Endothelial cell of umbilical vein (primary cell): ENCODE measurements around the gene MINDY3. TPM values are rescaled to one million over a fixed set of nuclear protein-coding genes. Genes with fewer than 3 reads are reported as not detected.

ENCODE experiments used
- BruUV-seq: library from RNA; stranded (reverse); fragments of 400-500 nt; replicated peaks from 2 replicates; lab custom pipeline; 2021; lab: Mats Ljungman, UMichigan
- CTCF ChIA-PET: fragments of 300-600, 350-600 bp; sonication (Branson Sonifier 250); formaldehyde crosslinking; loops from one replicate; lab custom pipeline; 2021; ENCODE audit warnings: antibody characterized with exemption, inconsistent platforms; lab: Charles Lee
- POLR2A ChIA-PET: fragments of 300-600, 350-600 bp; sonication (Branson Sonifier 250); formaldehyde crosslinking; loops from one replicate; lab custom pipeline; 2021; ENCODE audit warnings: antibody characterized with exemption, inconsistent platforms; lab: Charles Lee
- DNase-seq: peaks from one replicate; pipeline ENCODE4 v3.0.0-alpha.2; 2011; ENCODE audit warnings: low read depth, low spot score
- FAIRE-seq: peaks from 2 replicates; lab custom pipeline; 2011; peaks lifted over from hg19 to GRCh38; lab: Jason Lieb, UNC
- H2AFZ ChIP-seq: 2 replicates; pipeline ENCODE4 v1.6.0; 2012; ENCODE audit warnings: low read depth, low read length, control low read depth, inconsistent platforms
- H3K27ac ChIP-seq: 2 replicates; pipeline ENCODE4 v1.5.1; 2011; ENCODE audit warnings: low read depth, mild to moderate bottlenecking, control low read depth, low read length, moderate library complexity; ENCODE audit not compliant: insufficient read depth
- H3K27me3 ChIP-seq, 2 experiments: 2 replicates each; pipeline versions ENCODE4 v1.6.0 to v1.6.1; 2011; ENCODE audit warnings: low read length in 2 of 2, mixed read lengths in 1 of 2; ENCODE audit not compliant: control insufficient read depth in 2 of 2, insufficient read depth in 2 of 2
- H3K36me3 ChIP-seq, 2 experiments: 2 replicates in 1 of 2; 3 replicates in 1 of 2; pipeline ENCODE4 v1.5.1; 2011; ENCODE audit warnings: low read length in 2 of 2, mild to moderate bottlenecking in 1 of 2, moderate library complexity in 1 of 2; ENCODE audit not compliant: control insufficient read depth in 2 of 2, insufficient read depth in 2 of 2; ENCODE audit errors: extremely low read depth in 1 of 2
- H3K4me1 ChIP-seq: 3 replicates; pipeline ENCODE4 v1.5.1; 2011; ENCODE audit warnings: mild to moderate bottlenecking, low read length; ENCODE audit not compliant: control insufficient read depth, insufficient read depth; ENCODE audit errors: extremely low read depth
- H3K4me2 ChIP-seq: 2 replicates; pipeline ENCODE4 v1.6.1; 2011; ENCODE audit warnings: low read length, control low read depth, mixed read lengths; ENCODE audit not compliant: insufficient read depth
- H3K4me3 ChIP-seq, 3 experiments: fragments of 200-600 bp in 1 of 3; sonication (generic), shearing (Covaris generic) in 1 of 3; replicated peaks in 1 of 3; 2 replicates each; pipeline ENCODE4 v1.5.1; 2011 to 2016; ENCODE audit warnings: control low read depth in 3 of 3, low read length in 3 of 3, mild to moderate bottlenecking in 2 of 3, inconsistent platforms in 1 of 3, low read depth in 1 of 3, moderate library complexity in 1 of 3; ENCODE audit not compliant: insufficient read depth in 1 of 3
- H3K79me2 ChIP-seq: 2 replicates; pipeline ENCODE4 v1.6.0; 2012; ENCODE audit warnings: low read length, inconsistent platforms; ENCODE audit not compliant: control insufficient read depth, insufficient read depth
- H3K9ac ChIP-seq: replicated peaks from 2 replicates; pipeline ENCODE3; 2011; ENCODE audit warnings: low read length, control low read depth; ENCODE audit not compliant: insufficient read depth; ENCODE audit errors: extremely low read depth
- H3K9me1 ChIP-seq: replicated peaks from 3 replicates; pipeline ENCODE4 v1.6.0; 2011; ENCODE audit warnings: mild to moderate bottlenecking, low read length; ENCODE audit not compliant: control insufficient read depth, insufficient read depth; ENCODE audit errors: extremely low read depth
- H3K9me3 ChIP-seq: replicated peaks from 2 replicates; pipeline ENCODE4 v1.5.1; 2012; ENCODE audit warnings: low read length, inconsistent platforms; ENCODE audit not compliant: control insufficient read depth, insufficient read depth
- H4K20me1 ChIP-seq: replicated peaks from 2 replicates; pipeline ENCODE3; 2011; ENCODE audit warnings: mild to moderate bottlenecking, low read length; ENCODE audit not compliant: control insufficient read depth, insufficient read depth; ENCODE audit errors: extremely low read depth
- EZH2 ChIP-seq: IDR thresholded peaks from 2 replicates; pipeline ENCODE4 v1.6.1; 2012; ENCODE audit warnings: borderline replicate concordance, low read depth, mild to moderate bottlenecking, moderate library complexity, low read length, inconsistent platforms; ENCODE audit not compliant: severe bottlenecking
- FOS ChIP-seq: IDR thresholded peaks from 2 replicates; pipeline ENCODE4 v1.6.1; 2011; ENCODE audit warnings: mild to moderate bottlenecking, low read length, moderate library complexity, borderline replicate concordance; ENCODE audit not compliant: insufficient read depth
- GATA2 ChIP-seq: IDR thresholded peaks from 2 replicates; pipeline ENCODE4 v1.7.0; 2011; ENCODE audit warnings: low read depth, mild to moderate bottlenecking, moderate library complexity, mixed read lengths, low read length; ENCODE audit not compliant: insufficient read length, insufficient read depth
- JUN ChIP-seq: IDR thresholded peaks from 2 replicates; pipeline ENCODE4 v1.6.1; 2011; ENCODE audit warnings: borderline replicate concordance, low read depth; ENCODE audit not compliant: insufficient read length, insufficient read depth
- MAX ChIP-seq: IDR thresholded peaks from 2 replicates; pipeline ENCODE4 v1.6.1; 2011; ENCODE audit not compliant: insufficient read depth, insufficient read length
- MYC ChIP-seq: IDR thresholded peaks from one replicate; pipeline ENCODE4 v1.6.1; 2011; ENCODE audit warnings: mild to moderate bottlenecking, low read depth, low read length
- POLR2A ChIP-seq: IDR thresholded peaks from 2 replicates; pipeline ENCODE4 v1.6.1; 2012; ENCODE audit warnings: low read depth, mild to moderate bottlenecking, control low read depth, low read length
- POLR2AphosphoS5 ChIP-seq: IDR thresholded peaks from 2 replicates; pipeline ENCODE4 v1.6.1; 2012; ENCODE audit warnings: low read depth, mild to moderate bottlenecking, control low read depth, low read length, moderate library complexity; ENCODE audit not compliant: insufficient read depth
- dilution Hi-C: fragments of 300-500 bp; cut with MboI; formaldehyde crosslinking; loops from one replicate; pipeline ENCODE4 v1.15.0; 2019; ENCODE audit warnings: low sequenced_read_pairs; ENCODE audit not compliant: extremely low pct_ligation_motif_present
- intact Hi-C: fragments of 100-400 bp; cut with micrococcal nuclease; formaldehyde crosslinking; loops from one replicate; pipeline ENCODE4 v1.10.0; 2022
- polyA plus RNA-seq, 4 experiments: library from polyadenylated mRNA; depleted of rRNA in 3 of 4; stranded (reverse) in 3 of 4; unstranded in 1 of 4; fragments of >200 nt; gene quantifications; 2 replicates each; pipeline versions ENCODE4 v1.2.1 to v1.2.3, GENCODE V29; 2011 to 2012; ENCODE audit warnings: missing spikeins in 1 of 4
- total RNA-seq: library from RNA; stranded (reverse); gene quantifications from 2 replicates; pipeline ENCODE4 v1.2.3, GENCODE V29; 2021
- TF ChIP-seq, protein P1 (sequence below), 2 donors: IDR thresholded peaks; 1 replicate in 1 of 2; 2 replicates in 1 of 2; pipeline ENCODE4 v1.5.1; 2011; ENCODE audit warnings: low read length in 2 of 2, mild to moderate bottlenecking in 2 of 2, moderate library complexity in 2 of 2, control low read depth in 1 of 2, inconsistent platforms in 1 of 2, low read depth in 1 of 2; ENCODE audit not compliant: insufficient read depth in 1 of 2; ENCODE audit errors: extremely low read depth in 1 of 2

The MINDY3 gene
- total and polyA plus RNA-seq, 2 donors (not counting 3 experiments of a cell fraction or from before 2014, with no cell fraction given) = 7.5 to 20.2 TPM

DNA sequence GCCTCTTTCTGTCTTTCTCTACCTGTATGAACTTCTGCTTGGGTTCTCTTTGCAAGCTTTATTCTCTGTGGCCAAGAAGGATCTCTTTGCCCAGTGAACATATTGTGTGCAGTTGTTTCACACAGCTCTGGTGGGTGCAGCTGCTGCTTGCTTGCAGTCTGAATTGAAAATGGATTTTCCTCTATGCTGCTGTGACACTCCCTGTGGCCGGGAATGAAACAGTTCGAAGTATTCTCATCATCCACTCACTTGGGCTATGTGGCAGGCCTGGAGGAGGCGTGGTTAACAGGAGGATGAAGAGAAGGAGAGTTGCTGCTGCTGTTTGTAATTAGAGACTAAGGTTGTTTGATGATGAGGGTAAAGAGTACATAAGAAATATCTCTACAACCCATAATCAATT, 112.2 kb downstream of the MINDY3 start:
- no peaks in the 10 kb centered on the region for H3K36me3 ChIP-seq
- ChIA-PET CTCF (interaction anchor here (1.8 kb wide), 1 partner anchor 163 kb away, joined by 4 read pairs; no protein-coding TSS in a partner anchor), POLR2A (no interaction called here)
- intact Hi-C loops (no loop called here), dilution Hi-C loops (no loop called here)
- no peak overlapping the region for H3K4me2 ChIP-seq
- BruUV-seq = no TSS peak
- H3K9me1 ChIP-seq = no peaks in the 10 kb centered on the region
- FAIRE-seq (no peak), DNase-seq (no peak)
- no peak overlapping the region for H3K4me3 ChIP-seq
- no peaks in the 10 kb centered on the region for H3K4me1 ChIP-seq
- H3K79me2 ChIP-seq = no peaks in the 10 kb centered on the region
- no peaks in the 10 kb centered on the region for H3K9me3 ChIP-seq
- H4K20me1 ChIP-seq = no peaks in the 10 kb centered on the region
- no peak overlapping the region for H2AFZ ChIP-seq
- TF ChIP-seq EZH2 (no peak), POLR2AphosphoS5 (no peak), MAX (no peak), JUN (no peak), POLR2A (no peak), FOS (no peak), GATA2 (no peak), MYC (no peak)
- TF ChIP-seq, protein P1, sequence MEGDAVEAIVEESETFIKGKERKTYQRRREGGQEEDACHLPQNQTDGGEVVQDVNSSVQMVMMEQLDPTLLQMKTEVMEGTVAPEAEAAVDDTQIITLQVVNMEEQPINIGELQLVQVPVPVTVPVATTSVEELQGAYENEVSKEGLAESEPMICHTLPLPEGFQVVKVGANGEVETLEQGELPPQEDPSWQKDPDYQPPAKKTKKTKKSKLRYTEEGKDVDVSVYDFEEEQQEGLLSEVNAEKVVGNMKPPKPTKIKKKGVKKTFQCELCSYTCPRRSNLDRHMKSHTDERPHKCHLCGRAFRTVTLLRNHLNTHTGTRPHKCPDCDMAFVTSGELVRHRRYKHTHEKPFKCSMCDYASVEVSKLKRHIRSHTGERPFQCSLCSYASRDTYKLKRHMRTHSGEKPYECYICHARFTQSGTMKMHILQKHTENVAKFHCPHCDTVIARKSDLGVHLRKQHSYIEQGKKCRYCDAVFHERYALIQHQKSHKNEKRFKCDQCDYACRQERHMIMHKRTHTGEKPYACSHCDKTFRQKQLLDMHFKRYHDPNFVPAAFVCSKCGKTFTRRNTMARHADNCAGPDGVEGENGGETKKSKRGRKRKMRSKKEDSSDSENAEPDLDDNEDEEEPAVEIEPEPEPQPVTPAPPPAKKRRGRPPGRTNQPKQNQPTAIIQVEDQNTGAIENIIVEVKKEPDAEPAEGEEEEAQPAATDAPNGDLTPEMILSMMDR (IDR thresholded peaks at IDR 0.05; ENCODE audit: extremely low read depth in 1 of 2, insufficient read depth in 1 of 2, low read depth in 1 of 2, low read length in 2 of 2) = no peak
- H3K27me3 ChIP-seq = peaks cover 7 to 11% of the 10 kb centered on the region in 2 experiments
- no peak overlapping the region for H3K27ac ChIP-seq
- no peak overlapping the region for H3K9ac ChIP-seq
